ENCODE data around the gene GABRR2.

GRCh38 chr6:89353702-89354392 is 38.7 kb upstream of the GABRR2 start:
- TF ChIP-seq CTCF (IDR thresholded peaks at IDR 0.05; ENCODE audit: low read depth, low read length, missing input control) (no peak), RAD21 (IDR thresholded peaks at IDR 0.05) (no peak), RXRA (IDR thresholded peaks at IDR 0.05) (no peak), JUND (IDR thresholded peaks at IDR 0.05) (no peak), YY1 (IDR thresholded peaks at IDR 0.05) (no peak), EGR1 (IDR thresholded peaks at IDR 0.05; ENCODE audit: low read depth in 2 of 2) (no peak), MAX (IDR thresholded peaks at IDR 0.05) (no peak)
- TF ChIP-seq, protein P1, sequence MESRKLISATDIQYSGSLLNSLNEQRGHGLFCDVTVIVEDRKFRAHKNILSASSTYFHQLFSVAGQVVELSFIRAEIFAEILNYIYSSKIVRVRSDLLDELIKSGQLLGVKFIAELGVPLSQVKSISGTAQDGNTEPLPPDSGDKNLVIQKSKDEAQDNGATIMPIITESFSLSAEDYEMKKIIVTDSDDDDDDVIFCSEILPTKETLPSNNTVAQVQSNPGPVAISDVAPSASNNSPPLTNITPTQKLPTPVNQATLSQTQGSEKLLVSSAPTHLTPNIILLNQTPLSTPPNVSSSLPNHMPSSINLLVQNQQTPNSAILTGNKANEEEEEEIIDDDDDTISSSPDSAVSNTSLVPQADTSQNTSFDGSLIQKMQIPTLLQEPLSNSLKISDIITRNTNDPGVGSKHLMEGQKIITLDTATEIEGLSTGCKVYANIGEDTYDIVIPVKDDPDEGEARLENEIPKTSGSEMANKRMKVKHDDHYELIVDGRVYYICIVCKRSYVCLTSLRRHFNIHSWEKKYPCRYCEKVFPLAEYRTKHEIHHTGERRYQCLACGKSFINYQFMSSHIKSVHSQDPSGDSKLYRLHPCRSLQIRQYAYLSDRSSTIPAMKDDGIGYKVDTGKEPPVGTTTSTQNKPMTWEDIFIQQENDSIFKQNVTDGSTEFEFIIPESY (IDR thresholded peaks at IDR 0.05): no peak
- TF ChIP-seq, protein P2, sequence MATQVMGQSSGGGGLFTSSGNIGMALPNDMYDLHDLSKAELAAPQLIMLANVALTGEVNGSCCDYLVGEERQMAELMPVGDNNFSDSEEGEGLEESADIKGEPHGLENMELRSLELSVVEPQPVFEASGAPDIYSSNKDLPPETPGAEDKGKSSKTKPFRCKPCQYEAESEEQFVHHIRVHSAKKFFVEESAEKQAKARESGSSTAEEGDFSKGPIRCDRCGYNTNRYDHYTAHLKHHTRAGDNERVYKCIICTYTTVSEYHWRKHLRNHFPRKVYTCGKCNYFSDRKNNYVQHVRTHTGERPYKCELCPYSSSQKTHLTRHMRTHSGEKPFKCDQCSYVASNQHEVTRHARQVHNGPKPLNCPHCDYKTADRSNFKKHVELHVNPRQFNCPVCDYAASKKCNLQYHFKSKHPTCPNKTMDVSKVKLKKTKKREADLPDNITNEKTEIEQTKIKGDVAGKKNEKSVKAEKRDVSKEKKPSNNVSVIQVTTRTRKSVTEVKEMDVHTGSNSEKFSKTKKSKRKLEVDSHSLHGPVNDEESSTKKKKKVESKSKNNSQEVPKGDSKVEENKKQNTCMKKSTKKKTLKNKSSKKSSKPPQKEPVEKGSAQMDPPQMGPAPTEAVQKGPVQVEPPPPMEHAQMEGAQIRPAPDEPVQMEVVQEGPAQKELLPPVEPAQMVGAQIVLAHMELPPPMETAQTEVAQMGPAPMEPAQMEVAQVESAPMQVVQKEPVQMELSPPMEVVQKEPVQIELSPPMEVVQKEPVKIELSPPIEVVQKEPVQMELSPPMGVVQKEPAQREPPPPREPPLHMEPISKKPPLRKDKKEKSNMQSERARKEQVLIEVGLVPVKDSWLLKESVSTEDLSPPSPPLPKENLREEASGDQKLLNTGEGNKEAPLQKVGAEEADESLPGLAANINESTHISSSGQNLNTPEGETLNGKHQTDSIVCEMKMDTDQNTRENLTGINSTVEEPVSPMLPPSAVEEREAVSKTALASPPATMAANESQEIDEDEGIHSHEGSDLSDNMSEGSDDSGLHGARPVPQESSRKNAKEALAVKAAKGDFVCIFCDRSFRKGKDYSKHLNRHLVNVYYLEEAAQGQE (IDR thresholded peaks at IDR 0.05): no peak
